Germinal center (tissue), 1 donor: ENCODE results near the gene IL34.
"Not testable (repeated sequence)": the region's sequence is repeated elsewhere in the genome, so short reads cannot be mapped to it uniquely, and the experiment has no call there.

Source experiments
- DNase-seq: peaks from one replicate; pipeline ENCODE4 v3.0.0; 2012; ENCODE audit warnings: mixed read lengths, low spot score

The IL34 gene

DNA sequence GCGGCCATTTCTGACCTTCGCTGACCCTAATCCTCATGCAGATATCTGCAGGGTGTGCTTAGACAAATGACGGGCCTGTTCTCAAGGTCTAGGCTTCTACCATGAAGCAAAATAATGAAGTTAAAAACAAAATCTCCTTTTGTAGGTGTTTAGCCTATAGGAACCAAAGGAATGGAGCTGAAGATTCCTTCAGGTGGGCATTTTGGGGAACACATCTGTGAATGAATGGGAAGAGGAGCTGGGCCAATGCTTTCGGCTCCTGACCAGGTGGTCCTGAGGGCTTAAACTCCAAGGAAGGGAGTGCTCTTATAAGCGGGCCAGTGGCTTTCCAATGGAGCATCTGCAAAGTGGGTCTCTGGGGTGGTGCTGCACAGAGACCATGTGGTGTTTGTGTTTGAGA is 14.1 kb upstream of the IL34 start:
- DNase-seq, result no peak

DNA sequence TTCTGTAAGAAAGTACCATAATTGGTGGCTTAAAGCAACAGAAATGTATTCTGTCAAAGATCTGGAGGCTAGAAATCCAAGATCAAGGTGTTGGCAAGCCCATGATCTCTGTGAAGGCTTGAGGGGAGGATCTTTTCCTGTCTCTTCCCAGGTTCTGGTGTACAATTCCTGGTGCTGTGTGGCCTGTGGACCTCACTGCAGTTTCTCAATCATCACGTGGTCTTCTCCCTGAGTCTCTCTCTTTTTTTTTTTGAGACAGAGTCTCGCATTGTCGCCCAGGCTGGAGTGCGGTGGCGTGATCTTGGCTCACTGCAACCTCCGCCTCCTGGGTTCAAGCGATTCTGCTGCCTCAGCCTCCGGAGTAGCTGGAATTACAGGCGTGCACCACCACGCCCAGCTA is 12.7 kb upstream of the IL34 start:
- not testable (repeated sequence) for DNase-seq

DNA sequence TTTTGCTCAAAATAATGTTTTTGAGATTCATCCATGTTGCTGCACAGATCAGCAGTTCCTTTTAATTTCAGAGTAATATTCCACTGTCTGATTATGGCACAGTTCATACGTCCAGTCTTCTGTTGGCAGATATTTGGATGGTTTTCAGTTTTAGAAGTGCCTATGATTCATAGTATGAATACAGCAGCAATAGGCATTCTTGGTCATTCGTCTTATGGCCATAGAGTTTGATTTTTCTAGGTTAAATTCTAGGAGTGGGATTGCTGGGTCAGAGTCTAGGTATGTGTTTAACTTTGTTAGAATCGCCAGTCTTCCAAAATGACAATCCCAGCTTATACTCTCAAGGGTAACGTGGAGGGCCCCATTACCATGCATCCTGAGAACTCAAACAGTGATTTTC is 11.5 kb upstream of the IL34 start:
- no peak for DNase-seq

DNA sequence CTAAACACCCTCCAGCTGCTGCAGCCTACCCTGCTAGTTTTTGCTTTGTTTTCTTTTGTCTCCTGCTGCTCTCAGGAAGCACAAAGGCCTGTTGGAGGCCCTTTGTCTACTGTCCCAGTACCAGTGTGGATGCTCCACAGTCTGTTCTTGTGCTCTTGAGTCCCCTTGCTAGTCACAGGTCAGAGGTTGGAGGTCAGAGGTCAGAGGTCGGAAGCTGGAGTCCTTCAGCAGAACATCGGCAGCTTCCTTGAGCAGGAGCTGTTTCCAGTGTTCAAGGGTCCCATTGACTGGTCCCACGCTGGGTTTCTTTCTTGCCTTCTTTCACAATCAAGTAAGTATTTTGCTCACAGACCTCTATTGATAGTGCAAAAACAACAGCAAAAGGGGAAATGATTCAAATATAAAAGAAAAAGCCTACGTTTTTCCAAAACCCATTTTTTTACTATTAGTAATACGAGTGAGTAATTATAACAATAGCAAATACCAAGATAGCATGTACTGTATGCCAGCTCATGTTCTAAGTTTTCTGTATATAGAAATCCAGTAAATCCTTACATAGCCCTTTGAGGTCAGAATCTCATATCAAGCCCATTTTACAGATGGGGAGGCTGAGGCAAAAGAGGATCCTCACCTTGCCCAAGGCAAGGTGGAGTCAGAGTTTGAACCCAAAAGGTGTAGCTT is 10.9 kb upstream of the IL34 start:
- DNase-seq, result no peak

DNA sequence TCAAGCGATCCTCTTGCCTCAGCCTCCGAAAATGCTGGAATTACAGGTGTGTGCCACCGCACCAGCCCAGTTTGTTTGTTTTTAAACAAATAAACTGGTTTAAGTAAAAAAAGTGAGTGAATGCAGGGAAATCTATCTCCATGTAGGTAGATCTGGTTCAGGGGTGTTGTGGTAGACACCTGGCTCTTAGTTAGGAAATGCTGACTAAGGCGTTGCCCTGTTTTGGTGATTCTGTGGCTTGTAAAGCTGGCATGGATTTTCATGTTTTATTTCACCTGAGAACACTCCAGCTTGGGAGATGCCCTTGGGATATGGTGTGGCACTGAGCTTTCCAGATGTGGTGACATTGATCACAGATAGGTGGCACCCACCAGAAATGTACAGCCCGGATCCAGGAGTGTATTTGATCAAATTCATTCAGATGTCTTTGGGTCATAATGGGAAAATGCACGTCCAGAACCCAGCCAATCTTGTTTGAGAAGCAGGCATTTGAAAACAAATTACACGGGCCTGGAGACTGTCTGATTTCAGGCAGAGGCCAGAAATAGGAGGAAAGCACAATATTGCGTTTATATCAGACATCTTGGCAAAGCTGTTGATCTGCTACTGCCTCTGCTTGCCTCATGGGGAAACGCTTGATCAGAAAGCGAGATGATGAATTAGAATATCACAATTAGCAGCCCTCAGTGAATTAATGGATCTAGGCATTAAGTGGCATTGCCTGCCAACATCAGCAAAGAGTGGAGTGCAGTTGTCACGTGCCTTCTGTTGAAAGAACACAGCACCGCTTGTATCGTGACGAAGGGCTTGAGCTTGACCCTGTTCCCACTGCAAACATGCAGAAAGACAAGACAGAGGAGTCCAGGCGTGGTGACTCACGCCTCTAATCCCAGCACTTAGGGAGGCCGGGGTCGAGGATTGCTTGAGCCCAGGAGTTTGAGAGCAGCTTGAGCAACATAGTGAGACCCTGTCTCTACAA is 7.3 kb upstream of the IL34 start:
- DNase-seq, result no peak

DNA sequence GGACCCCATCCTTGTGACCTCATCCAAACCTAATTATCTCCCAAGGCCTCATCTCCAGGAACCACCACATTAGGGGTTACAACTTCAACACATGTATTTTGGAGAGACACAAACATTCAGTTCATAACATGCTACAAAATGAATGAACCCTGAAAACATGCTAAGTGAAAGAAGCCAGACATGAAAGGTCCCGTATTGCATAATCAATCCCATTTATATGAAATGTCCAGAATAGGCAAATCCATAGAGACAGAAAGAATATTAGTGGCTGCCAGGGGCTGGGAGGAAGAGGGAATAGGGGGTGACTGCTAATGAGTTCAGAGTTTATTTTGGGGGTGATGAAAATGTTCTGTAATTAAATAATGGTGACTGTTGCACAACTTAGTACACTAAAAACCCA is 3.7 kb upstream of the IL34 start:
- no peak for DNase-seq

DNA sequence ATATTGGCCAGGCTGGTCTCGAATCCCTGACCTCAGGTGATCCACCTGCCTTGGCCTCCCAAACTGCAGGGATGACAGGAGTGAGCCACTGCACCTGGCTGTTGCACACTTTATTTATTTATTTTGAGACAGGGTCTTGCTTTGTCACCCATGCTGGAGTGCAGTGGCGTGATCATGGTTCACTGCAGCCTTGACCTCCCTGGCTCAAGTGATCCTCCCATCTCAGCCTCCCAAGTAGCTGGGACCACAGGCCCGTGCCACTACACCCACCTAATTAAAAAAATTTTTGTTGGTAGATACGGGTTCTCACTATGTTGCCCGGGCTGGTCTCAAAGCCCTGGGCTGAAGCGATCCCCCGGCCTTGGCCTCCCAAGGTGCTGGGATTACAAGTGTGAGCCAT is 3.1 kb upstream of the IL34 start:
- DNase-seq, result not testable (repeated sequence)

DNA sequence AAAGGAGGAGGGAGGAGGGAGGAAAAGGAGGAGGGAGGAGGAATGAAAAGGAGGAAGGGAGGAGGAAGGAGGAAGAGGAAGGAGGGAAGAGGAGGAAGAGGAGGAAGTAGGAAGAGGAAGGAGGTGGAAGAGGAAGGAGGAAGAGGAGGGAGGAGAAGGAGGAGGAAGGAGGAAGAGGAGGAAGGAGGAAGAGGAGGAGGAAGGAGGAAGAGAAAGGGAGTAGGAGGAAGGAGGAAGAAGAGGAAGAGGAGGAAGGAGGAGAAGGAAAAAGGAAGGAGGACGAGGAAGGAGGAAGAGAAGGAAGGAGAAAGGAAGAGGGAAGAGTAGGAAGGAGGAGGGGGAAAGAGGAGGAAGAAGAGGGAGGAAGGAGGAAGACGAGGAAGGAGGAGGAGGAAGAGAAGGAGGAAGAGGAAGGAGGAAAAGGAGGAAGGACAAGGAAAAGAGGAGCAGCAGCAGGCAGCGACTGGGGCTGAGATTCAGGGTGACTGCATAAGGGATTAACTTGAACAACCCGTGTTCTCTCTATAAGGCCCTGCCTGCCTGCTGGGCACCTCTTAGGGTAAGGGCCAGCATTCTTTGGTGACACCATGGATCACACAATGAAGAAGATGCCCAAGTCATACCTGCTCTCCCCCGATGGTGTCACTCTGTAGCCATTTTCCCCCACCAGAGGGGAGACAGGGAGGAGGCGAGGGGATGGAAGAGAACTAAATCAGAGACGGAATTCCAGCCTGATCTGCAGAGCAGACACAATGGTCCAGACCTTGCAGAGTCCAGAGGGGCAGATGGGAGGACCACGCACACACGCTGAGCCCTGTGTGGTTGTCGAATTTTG is 1.4 kb upstream of the IL34 start:
- DNase-seq, result no peak

DNA sequence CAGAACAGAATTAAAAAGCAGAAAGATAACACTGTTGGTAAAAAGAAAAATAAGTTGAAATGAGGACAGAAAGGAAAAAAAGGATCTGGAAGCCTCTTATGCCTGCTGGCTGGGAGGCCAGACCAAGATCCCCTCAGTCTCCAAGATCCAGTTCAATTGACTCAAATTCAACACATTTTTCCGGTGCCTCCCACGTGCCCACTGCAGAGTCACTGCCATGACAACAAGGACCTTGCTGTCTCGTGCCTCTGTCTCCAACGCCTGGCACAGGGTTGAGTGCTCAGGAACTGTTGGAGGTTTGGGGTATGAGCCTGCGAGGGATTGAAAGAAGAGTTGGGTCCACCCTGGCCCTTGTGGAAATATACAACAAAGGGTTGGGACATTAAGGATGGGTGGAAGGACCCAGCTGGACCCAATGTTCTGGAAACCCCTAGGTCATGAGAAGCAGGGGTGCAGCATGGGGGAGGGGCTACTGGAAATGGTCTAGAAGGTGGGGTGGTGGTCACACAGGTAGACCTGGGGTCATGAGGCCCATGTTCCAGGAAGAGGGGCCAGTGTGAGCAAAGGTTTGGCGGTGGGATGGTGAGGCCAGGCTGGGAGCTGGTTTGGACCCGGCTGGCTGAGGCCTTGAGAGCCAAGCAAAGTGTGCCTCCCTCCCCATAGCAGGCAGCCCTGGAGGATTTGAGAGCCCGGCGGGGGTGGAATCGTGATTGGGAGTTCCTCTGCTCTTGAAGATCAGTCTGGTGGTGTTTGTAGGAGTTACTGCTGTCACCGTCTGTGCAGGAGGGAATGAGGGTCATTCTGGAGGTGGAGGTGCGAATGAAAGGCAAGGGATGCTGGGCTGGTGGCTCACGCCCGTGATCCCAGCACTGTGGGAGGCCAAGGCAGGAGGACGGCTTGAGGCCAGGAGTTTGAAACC is 1.3 kb downstream of the IL34 start:
- DNase-seq, result no peak

DNA sequence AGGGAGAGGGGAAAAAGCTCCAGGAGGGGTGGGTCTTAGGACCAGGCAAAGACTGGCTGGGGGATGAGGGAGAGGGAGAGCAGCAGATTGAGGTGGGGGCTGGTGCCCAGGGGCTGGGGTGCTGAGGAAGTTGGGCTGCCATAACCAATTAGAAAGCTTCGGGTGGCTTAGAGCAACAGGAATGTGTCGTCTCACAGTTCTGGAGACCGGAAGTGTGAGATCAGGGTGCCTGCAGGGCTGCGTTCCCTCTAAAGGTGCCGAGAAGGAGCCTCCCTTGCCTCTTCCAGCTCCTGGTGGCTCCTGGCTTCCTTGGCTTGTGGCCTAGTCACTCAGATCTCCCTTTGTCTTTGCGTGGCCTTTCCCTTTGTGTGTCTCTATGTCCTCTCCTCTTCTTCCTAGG is 2.2 kb downstream of the IL34 start:
- DNase-seq, result no peak

DNA sequence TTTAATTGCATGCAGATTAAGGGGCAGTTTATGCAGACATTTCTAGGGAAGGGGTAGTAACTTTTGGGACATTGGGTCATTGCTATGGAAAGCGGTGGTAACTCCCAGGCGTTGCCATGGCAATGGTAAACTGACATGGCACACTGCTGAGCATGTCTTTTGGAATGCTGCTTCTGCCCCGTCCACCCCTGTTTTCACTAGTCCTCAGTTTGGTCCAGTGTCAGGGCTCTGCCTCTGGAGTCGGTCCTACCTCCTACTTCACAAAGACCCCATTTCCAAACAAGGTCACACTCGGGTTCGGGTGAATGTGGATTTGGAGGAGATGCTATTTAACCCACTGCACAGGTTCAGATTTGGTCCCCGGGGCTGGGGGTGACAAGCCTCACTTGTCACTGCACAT is 2.9 kb downstream of the IL34 start:
- no peak for DNase-seq

DNA sequence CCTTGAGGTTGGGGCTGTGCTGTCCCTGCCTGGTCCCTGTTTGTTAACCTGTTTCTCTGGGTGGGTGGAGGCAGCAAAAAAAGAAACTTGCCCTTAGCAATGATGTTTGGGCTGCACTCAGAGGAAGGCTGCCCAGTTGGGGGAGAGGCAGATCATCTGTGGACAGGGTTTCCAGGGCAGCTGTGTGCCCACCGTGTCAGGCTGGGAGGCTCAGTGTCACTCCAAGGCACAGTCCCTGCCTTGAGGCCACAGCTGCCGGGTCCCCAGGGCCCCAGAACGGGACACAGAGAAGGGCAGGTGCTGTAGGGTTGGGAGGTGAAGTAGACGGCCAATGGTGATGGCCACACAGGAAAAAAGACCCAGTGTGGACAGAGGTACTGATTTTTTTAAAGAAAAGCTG is 3.9 kb downstream of the IL34 start:
- no peak for DNase-seq

DNA sequence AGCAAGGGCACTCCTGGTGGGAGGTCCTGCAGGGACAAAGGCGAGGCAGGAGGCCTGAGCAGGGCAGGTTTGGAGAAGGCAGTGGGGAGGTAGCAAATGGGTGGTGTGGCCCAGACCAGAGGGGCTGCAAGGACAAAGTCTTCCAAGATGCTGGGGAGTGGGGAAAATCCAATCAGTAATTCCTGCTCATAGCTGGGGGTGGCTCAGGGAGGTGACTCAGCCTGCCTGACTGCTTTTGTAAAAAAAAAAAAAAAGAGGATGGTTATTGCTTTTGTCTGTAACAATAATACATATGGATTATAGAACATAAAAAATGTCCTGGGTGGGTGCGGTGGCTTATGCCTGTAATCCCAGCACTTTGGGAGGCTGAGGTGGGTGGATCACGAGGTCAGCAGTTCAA is 5.2 kb downstream of the IL34 start:
- no peak for DNase-seq

DNA sequence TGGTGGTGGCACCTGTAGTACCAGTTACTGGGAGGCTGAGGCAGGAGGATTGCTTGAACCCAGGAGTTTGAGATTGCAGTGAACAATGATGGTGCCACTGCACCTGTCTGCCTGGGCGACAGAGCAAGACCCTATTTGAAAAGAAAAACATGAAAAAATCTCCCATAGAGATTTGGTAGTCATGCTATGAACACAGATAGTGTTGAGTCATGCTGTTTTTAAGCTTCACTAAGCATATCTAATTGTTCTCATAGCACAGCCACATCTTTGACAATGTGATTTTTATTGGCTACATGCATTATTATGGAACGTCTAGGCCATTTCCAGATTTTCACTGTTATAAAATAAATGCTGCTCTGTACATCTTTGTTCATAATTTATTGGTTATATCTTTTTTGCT is 6.0 kb downstream of the IL34 start:
- no peak for DNase-seq

DNA sequence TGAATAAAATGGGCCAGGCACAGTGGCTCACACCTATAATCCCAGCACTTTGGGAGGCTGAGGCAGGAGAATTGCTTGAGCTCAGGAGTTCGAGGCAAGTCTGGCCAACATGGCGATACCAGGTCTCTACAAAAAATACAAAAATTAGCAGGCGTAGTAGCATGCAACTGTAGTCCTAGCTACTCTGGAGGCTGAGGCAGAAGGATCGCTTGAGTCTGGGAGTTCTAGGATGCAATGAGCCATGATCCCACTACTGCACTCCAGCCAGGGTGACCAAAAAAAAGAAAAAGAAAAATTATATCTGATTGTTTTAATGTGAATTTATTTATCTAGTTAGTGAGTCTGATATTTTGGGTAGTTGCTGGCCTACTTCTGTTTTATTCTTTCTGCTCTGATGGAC is 7.0 kb downstream of the IL34 start:
- DNase-seq, result no peak

DNA sequence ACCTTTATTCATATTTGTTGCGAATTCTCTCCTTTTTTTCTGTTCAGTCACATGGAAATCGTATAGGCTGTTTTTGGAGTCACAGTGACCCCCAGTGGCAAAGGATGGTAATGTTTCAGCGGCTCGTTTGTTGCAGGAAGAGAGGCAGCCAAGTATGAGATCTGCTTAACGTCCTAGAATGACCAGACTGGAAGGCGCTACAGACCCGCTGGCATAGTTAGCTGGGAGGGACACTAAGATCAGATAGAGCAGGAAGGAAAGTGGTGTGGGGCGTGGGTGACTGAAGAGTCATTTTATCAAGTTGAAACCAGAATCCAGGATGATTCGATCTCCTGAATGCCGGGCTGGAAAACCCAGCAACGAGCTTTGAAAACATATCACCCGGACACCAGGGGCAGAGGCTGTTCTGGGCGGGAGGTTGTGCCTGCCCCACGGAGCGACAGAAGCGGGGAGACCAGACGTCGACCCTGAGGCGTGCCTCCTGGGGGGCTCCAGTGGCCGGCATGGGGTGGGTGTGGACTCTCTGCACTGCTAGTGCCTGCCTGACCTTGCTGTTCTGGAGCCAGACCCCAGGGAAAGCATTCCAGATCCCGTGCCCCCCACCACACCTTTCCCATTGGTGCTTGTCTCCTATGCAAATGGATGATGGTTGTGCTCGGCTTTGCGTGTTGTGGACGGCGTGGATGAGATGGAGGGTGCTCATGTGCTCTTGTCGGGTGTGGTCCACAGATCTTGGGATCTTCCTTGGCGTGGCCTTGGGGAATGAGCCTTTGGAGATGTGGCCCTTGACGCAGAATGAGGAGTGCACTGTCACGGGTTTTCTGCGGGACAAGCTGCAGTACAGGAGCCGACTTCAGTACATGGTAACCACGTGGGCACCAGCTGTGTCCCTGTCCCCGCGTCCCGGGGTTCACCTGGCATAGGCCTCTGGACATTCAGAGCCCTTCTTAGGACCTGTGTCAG is 7.7 kb downstream of the IL34 start:
- peak; percentile 51 for DNase-seq

DNA sequence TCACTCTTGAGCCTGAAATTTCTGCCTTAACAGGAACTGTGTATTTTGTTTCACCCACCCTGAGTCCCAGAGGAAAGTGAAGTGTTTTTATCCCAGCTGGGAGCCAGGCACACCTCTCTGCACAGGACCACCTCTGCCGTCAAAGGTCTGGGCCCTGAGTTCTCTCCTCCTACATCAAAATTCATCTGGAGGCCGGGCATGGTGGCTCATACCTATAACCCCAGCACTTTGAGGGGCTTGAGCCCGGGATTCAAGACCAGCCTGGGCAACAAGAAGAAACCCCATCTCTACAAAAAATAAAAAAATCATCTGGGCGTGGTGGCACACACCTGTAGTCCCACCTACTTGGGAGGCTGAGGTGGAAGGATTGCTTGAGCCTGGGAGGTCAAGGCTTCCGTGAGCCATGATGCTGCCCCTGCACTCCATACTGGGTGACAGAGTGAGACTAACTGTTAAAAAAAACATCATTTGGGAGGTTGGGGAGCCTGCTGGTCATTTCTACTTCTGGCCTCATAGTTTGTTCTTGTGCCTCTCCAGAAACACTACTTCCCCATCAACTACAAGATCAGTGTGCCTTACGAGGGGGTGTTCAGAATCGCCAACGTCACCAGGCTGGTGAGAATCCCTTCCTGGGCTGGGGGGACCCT is 9.8 kb downstream of the IL34 start:
- no peak for DNase-seq

DNA sequence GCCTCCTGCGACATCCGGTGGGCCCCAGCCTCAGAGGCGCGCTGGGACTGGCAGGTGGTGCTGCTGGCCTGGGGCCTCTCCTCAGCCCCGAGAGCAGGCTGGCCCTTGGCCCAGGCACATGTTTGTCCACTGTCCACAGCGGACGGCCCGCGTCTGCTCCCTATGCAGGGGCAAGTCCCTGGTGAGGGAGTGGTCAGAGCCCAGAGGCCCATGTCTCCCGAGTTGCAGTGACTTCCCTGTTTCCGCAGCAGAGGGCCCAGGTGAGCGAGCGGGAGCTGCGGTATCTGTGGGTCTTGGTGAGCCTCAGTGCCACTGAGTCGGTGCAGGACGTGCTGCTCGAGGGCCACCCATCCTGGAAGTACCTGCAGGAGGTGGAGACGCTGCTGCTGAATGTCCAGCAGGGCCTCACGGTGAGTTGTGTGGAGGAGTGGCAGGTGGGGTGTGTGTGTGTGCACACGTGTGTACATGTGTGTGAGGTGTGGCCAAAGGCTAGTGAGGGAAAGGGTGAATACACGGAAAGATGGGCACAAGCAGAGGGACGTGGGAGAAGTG is 10.4 kb downstream of the IL34 start:
- DNase-seq, result no peak

DNA sequence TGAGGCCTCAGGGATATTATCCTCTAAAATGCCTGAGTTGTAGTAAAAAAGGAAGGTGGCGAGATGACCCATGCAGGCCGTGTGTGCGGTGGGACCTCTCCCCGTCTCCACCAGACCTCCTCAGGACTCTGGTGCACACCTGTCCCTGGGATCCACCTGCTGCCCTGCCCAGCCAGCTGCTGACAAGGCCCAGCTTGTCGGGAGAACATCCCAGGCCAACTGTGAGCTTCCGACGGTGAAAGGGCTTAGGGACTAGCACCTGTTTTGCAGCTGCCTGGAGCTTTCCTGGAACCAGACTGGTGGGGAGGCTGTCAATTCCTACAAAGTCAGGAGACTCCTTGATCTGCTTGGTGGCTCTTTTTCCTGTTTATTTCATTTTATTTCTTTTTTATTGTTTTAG is 11.6 kb downstream of the IL34 start:
- DNase-seq, result no peak

DNA sequence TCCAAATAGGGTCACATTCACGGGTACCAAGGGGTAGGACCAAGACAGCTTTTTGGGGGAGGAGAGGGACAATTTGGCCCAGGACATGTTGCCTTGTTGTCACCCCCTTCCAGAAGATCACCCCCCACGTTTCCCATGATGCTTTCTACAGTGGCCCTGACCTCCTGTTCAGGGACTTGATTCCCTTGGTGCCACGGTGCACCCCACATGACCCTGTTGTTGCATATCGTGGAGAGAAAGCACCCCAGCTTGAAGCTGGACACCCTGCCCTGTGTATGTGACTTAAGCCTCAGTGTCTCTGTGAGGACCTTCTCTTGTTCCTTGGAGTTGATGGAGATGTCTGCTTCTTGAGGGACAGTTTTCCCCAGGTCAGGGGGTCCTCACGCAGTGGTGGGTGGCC is 12.6 kb downstream of the IL34 start:
- no peak for DNase-seq
